HG02938 (cell line): Measurements from ENCODE around the gene GPR15LG.
"Not testable (repeated sequence)": the region's sequence is repeated elsewhere in the genome, so short reads cannot be mapped to it uniquely, and the experiment has no call there.

Source experiments
- ATAC-seq: cut with Tn5 transposase; IDR thresholded peaks from one replicate; pipeline ENCODE4 v1.9.1; 2021; ENCODE audit warnings: mild to moderate bottlenecking, moderate library complexity; ENCODE audit not compliant: unreplicated experiment

Gene GPR15LG

GRCh38 chr10:84164442-84164841, 9.2 kb upstream of the GPR15LG start:
- no peak for ATAC-seq

- ATAC-seq, result peak; percentile 38
These were observed 6.8 kb upstream of the GPR15LG start for GRCh38 chr10:84166620-84167288.

DNA sequence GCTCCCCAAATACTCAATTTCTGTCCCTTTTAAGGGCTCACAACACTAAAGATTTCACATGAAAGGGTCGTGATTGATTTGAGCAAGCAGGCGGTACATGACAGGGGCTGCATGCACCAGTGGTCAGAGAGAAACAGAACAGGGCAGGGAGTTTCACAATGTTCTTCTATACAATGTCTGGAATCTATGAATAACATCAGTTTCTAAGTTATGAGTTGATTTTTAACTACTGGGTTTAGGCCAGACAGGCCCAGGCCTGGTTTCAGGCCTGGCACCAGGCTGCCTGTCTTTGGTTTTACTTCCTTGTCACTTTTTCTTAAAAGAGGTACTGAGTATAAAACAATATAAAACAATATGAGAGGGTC, 6.3 kb upstream of the GPR15LG start:
- ATAC-seq, result not testable (repeated sequence)

DNA sequence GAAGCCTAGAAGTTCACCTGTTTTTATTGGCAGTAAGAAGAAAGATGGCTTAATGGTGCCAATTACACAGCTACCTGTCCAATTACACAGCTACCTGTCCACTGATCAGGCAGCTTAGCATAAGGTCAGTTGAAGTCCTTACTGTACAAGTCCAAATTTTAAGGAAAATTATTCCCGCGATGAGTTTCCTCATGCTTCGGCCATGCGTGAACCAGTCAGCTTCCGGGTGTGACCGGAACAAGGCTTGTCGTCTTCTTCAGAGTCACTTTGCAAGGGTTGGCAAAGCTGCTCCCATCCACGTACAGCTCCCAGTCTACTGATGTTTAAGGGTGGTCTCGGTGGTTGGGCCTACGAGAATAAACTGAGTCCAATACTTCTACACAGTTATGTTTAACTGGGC, 5.2 kb upstream of the GPR15LG start:
- ATAC-seq, result not testable (repeated sequence)

GRCh38 chr10:84171237-84171636, 2.4 kb upstream of the GPR15LG start:
- not testable (repeated sequence) for ATAC-seq

DNA sequence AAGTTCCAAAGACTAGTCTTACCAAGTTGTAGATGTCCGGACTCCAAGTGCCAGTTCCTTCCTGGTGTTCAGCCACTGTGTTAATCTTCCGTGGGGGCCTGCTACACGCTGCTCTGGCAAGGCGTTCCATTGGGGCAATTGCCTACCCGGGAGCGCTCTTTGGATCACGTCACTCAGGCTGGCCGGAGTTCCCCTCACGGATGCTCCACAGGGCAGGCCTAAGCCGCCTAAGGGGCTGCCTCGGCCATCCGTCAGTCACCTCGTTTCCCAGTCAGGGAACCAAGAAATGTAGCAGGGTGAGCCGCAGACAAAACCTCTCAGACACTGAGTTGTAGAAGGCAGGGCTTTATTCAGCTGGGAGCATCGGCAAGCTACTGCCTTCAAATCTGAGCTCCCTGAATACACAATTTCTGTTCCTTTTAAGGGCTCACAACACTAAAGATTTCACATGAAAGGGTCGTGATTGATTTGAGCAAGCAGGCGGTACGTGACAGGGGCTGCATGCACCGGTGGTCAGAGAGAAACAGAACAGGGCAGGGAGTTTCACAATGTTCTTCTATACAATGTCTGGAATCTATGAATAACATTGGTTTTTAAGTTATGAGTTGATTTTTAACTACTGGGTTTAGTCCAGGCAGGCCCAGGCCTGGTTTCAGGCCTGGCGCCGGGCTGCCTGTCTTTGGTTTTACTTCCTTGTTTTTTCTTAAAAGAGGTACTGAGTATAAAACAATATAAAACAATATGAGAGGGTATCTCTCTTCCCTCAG, 1.7 kb upstream of the GPR15LG start:
- peak; percentile 30 for ATAC-seq

- peak; percentile 58 for ATAC-seq
These were observed 889 bp upstream of the GPR15LG start for GRCh38 chr10:84172467-84173356.

- ATAC-seq, result no peak
These were observed 1.8 kb downstream of the GPR15LG start for GRCh38 chr10:84175436-84175835.

- ATAC-seq, result no peak
These were observed 2.8 kb downstream of the GPR15LG start for GRCh38 chr10:84176351-84176750.

GRCh38 chr10:84176836-84177474, 3.4 kb downstream of the GPR15LG start:
- ATAC-seq, result no peak

DNA sequence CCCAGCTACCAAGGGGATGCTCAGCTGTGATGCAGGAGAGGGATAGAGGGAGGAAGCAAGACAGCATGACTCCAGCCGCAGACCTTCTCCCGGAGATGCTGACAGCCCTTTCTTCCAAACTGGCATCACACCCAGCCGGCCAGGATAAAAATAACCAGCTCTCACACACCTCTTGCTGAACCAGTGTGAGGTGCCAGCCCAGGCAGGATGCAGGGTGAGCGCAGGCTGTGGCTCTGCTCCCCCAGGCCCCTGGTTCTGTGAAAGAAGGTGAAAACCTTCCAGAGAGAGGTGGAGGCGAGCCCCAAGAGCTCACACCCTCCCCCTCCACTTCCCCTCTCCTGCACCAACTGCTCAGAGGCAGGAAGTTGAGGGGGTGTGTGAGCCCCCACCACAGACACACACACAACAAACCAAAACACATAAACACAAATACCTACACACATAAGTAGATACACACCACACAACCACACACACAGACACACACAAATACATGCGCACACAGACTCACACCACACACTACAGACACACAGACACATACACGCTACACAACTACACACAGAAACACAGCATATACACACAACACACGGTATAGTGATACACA, 4.0 kb downstream of the GPR15LG start:
- no peak for ATAC-seq

DNA sequence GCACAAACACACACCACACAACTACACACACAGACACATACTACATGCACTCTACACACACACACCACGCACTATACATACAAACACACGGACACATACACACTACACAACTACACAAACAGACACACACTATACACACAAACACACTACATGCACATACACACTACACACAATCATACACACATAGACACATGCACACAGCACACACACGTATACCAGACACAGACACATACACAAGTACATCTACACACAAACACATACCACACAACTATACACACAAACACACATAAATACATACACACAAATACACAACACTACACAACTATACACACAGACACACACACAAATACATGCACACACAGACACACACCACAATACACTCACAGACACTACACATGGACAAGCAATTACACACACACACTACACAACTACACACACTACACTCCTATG, 4.6 kb downstream of the GPR15LG start:
- no peak for ATAC-seq

GRCh38 chr10:84179059-84179710, 5.6 kb downstream of the GPR15LG start:
- peak; percentile 92 for ATAC-seq

GRCh38 chr10:84180386-84180785, 6.8 kb downstream of the GPR15LG start:
- not testable (repeated sequence) for ATAC-seq

- ATAC-seq, result no peak
These were observed 8.0 kb downstream of the GPR15LG start for GRCh38 chr10:84181631-84182030.

DNA sequence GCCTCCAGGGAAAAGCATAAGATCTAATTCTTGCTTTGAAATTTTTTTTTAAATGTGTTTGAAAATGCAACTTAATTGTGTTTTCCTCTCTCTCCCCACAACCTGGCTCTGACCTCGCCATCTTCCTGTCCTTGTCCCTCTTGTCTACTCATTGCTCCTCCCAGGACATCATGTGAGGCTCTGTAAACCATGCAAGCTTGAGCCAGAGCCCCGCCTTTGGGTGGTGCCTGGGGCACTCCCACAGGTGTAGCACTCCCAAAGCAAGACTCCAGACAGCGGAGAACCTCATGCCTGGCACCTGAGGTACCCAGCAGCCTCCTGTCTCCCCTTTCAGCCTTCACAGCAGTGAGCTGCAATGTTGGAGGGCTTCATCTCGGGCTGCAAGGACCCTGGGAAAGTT, 10.9 kb downstream of the GPR15LG start:
- ATAC-seq, result no peak

DNA sequence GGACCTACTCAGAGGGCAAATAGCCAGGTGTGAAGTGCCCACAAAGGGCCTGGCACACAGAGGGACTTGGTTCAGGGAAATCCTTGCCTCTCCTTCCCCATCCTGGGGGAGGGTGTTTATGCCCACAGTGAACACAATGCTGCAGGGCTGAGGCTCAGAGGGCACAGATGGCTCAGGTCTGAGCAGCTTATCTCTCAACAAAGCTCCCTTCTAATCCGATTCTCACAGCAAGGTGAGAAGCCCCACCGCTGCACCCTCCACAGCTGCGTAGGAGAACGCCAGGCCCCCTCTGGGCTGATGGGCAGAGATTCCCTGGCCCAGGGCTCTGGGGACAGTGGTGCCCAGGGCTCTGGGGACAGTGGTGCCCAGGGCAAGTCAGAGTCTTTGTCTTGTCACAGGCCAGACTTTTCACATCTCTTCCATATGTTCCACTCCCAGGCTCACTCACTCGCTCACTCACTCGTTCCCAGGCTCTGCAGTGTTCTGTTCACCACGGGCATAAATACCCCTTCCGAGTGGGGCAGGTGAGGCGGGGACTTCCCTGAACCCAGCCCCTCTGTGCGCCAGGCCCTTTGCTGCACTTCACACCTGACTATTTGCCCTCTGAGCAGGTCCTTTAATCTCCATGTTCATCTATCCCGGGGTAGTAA, 12.1 kb downstream of the GPR15LG start:
- ATAC-seq, result no peak

DNA sequence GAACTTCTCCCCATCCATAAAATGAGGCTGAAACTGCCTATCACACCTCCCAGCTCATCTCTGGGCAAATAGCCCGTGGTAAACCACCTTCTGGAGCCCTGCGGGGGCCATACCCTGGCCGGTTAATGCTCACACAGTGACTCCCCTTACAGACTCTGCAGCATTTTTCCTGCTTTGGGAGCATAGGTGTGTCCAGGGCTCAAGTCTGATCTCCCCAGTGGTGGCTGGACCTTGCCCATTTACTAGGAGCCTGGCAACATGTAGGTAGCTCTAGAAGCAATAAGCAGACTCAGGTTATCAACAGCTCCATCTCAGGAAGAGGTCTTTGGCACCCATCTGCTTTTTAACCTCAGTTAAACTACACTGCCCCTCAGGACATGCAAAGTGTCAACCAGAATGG, 15.2 kb downstream of the GPR15LG start:
- ATAC-seq, result no peak

GRCh38 chr10:84190621-84191020, 17.0 kb downstream of the GPR15LG start:
- ATAC-seq, result no peak

- ATAC-seq, result no peak
These were observed 17.5 kb downstream of the GPR15LG start for GRCh38 chr10:84191106-84191505.
